CD4-positive, alpha-beta T cell treated with Interleukin-12 subunit alpha and Interleukin-12 subunit beta, for 1 hour (primary cell): Measurements from ENCODE around the gene C6orf15.

Experiments used
- DNase-seq: peaks from one replicate; pipeline ENCODE4 v3.0.0-alpha.2; 2020

Gene C6orf15

GRCh38 chr6:31065556-31065955 lies 46.8 kb downstream of the C6orf15 start:
- DNase-seq: no peak

GRCh38 chr6:31063906-31064435 lies 48.4 kb downstream of the C6orf15 start:
- DNase-seq: no peak
